Stimulated activated CD8-positive, alpha-beta memory T cell treated with anti-CD3 and anti-CD28 coated beads, Interleukin-15, amount 100 ng/mL, for 24 hours (primary cell): ENCODE results near the gene ZFAND4.
A peak's percentile ranks its signal among the peaks of the same experiment; 100 is the strongest.
"Not testable (repeated sequence)": the region's sequence is repeated elsewhere in the genome, so short reads cannot be mapped to it uniquely, and the experiment has no call there.

Experiments used
- DNase-seq: peaks from one replicate; pipeline ENCODE4 v3.0.0-alpha.2; 2020; ENCODE audit warnings: low read depth

Gene ZFAND4

DNA sequence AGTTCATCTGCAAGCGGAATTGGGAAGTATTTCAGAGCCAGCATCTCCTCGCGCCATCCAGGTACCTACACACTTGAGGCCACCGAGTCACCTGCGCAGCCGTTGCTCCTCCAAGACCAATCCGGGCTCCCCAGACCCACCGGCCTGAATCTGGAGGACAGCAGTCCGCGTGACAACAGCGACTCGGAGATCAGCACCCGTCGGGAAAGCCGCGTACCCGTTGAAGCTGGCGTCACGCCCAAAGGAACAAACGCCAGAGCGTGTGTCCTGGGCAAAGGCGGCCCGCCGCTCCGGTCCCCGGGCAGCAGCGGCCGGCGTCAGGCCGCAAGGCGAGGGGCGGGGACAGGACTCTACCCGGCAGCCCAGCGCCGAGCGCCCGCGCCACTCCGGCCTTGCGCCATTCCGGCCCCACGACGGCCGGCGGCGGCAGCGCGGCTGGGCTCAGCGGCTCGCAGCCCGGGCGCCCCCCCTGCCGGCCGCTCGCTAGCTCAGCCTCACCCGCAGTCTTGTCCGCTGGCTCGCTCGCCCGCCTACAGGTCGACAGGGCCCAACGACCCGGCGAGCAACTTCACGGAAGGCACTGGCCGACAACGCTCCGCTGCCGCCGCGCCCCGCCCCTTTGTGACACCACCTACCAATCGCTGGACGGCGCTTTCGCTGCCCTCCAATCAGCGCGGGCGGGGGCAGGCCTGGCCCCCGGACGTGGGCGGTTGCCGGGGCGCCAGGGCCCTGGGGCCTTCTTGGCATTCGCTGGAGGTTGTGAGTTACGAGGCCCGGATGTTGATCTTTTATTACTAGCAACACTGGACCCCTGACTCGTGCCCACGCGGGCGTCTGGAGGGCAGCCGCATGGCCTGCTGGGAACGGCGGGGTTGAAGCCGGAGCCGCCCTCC, at the start of gene ZFAND4:
Gene ZFAND4, minus strand, starts transcription at position 592 of the 893 bp plus-strand sequence. CDS start 9,047 bp downstream, outside the sequence.
- peak; percentile 70 for DNase-seq

- not testable (repeated sequence) for DNase-seq
These were observed 48.9 kb upstream of the ZFAND4 start for GRCh38 chr10:45721503-45721902.

GRCh38 chr10:45717642-45718041, 45.1 kb upstream of the ZFAND4 start:
- DNase-seq, result not testable (repeated sequence)

GRCh38 chr10:45717053-45717452, 44.5 kb upstream of the ZFAND4 start:
- DNase-seq, result not testable (repeated sequence)

- not testable (repeated sequence) for DNase-seq
These were observed 38.7 kb upstream of the ZFAND4 start for GRCh38 chr10:45711223-45711622.

- DNase-seq, result not testable (repeated sequence)
These were observed 37.7 kb upstream of the ZFAND4 start for GRCh38 chr10:45710200-45710796.

DNA sequence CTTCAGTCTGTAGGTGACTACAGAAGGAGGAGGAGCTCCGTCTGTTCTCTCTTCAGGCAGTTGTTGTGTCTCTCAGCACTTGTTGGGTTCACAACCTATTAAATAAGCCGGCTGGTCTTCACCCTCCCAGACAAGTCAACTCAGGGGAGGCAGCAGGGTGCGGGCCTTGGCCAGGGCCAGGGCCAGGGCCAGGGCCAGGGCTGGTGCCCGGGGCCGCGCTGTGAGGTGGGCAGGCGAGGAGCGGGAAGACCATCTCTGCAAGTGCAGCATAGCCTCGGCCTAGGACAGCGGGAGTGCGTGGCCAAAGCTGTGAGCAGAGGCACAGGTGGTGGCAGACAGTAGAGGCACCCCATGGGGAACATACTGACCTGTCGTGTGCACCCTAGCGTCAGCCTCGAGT, 5.9 kb upstream of the ZFAND4 start:
- not testable (repeated sequence) for DNase-seq

DNA sequence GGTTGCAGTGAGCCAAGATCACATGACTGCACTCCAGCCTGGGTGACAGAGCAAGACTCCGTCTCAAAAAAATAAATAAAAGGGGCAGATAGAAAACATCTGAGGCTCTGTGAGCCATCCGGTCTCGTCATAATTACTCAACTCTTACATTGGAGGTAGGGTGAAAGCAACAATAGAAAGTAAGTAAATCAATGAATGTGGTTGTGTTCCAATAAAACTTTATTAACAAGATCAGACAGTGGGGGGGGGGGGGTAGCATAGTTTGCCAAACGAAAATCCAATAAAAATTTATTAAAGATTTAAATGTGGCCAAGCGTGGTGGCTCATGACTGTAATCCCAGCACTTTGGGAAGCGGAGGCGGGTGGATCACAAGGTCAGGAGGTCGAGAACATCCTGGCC, 2.8 kb upstream of the ZFAND4 start:
- no peak for DNase-seq

GRCh38 chr10:45673074-45673648, 589 bp upstream of the ZFAND4 start:
- no peak for DNase-seq

GRCh38 chr10:45671300-45671699, 1.3 kb downstream of the ZFAND4 start:
- not testable (repeated sequence) for DNase-seq

DNA sequence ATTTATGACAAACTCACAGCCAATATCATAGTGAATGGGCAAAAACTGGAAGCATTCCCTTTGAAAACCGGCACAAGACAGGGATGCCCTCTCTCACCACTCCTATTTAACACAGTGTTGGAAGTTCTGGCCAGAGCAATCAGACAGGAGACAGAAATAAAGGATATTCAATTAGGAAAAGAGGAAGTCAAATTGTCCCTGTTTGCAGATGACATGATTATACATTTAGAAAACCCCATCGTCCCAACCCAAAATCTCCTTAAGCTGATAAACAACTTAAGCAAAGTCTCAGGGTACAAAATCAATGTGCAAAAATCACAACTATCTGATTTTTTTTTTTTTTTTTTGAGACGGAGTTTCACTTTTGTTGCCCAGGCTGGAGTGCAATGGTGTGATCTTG, 2.7 kb downstream of the ZFAND4 start:
- DNase-seq, result not testable (repeated sequence)

DNA sequence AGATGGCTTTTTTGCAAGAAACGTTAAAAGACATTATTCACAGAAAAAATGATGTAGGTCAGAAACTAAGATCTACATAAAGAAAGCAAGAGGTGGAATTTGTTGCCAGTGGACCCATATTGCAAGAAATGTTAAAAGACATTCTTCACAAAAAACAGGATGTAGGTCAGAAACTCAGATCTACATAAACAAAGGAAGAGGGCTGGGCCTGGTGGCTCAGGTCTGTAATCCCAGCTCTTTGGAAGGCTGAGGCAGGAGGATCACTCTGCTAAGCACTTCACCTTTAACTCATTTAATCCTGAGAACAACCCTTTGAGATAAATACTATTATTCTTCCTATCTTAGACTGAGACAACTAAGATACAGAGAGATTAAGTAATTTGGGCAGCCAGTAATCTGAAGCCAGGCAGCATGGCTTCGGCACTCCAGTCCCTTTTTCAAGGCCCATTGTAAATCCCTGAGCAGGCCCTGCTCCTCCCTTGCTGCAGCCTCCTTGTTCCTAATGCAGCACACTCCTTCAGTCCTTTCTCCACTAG, 11.6 kb downstream of the ZFAND4 start:
- DNase-seq, result no peak

DNA sequence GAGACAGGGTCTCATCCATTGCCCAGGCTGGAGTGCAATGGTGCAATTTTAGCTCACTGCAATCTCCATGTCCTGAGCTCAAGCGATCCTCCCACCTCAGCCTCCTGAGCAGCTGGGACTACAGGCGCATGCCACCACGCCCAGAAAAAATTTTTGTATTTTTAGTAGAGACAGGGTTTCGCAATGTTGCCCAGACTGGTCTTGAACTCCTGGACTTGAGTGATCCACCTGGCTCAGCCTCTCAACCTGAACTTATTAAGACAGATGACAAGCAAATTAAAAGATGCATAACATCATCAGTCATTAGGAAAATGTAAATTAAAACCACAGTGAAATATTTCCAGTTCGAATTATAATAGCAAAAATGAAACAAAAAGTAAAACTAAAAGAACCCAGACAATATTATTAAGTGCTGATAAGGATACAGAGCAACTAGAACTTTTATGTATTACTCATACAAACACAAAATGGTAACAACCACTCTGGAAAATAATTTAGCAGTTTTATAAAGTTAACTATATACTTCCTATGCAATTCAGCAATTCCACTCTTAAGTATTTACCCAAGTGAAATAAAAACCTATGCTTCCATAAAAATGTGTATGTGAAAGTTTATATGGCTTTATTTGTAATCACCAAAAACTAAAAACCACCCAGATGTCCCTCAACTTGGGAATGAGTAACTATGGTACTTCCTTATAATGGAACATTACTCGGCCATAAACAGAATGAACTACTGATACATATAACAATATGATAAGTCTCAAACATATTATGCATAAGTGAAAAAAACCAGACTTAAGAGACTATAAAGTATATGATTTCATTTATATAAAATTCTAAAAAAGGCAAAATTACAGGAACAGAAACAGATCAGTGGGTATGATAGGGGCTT, 15.3 kb downstream of the ZFAND4 start:
- no peak for DNase-seq

DNA sequence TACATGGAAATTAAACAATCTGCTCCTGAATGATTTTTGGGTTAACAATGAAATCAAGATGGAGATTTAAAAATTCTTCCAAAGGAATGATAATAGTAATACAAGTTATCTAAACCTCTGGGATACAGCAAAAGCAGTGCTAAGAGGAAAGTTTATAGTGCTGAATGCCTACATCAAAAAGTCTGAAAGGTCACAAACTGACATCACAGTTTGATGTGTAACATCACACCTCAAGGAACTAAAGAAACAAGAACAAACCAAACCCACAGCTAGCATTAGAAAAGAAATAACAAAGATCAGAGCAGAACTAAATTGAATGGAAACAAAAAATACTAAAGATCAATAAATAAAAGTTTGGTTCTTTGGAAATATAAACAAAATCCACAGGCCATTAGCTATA, 17.4 kb downstream of the ZFAND4 start:
- DNase-seq, result no peak

DNA sequence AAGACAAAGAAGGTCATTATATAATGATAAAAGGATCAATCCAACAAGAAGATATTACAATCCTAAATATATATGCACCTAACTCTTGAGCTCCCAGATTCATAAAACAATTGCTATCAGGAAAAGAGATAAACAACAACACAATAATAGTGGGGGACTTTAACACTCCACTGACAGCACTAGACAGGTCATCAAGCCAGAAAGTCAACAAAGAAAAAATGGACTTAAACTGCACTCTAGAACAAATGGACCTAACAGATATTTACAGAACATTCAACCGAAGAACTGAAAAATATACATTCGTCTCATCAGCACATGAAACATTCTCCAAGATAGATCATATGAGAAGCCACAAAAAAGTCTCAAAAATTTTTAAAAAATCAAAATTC, 17.8 kb downstream of the ZFAND4 start:
- not testable (repeated sequence) for DNase-seq

GRCh38 chr10:45653454-45653853, 19.1 kb downstream of the ZFAND4 start:
- DNase-seq, result no peak

GRCh38 chr10:45652511-45652910, 20.1 kb downstream of the ZFAND4 start:
- DNase-seq, result no peak

- no peak for DNase-seq
These were observed 23.3 kb downstream of the ZFAND4 start for GRCh38 chr10:45649296-45649695.

DNA sequence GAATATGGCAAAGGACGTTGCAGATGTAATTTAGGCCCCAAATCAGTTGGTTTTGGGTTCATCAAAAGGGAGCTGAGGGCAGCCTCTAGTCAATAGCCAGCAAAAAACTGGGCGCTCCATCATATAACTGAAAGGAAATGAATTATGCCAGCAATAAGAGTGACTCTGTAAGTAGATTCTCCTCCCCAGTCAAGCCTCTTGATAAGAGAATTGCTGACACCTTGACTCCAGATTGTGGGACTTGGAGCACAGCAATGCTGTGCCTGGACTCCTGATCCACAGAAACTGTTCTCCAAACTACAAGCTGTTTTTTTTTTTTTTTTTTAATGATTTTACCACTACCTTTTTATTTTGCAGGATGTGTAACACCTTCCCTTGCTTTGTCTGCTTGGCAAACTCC, 25.5 kb downstream of the ZFAND4 start:
- no peak for DNase-seq

DNA sequence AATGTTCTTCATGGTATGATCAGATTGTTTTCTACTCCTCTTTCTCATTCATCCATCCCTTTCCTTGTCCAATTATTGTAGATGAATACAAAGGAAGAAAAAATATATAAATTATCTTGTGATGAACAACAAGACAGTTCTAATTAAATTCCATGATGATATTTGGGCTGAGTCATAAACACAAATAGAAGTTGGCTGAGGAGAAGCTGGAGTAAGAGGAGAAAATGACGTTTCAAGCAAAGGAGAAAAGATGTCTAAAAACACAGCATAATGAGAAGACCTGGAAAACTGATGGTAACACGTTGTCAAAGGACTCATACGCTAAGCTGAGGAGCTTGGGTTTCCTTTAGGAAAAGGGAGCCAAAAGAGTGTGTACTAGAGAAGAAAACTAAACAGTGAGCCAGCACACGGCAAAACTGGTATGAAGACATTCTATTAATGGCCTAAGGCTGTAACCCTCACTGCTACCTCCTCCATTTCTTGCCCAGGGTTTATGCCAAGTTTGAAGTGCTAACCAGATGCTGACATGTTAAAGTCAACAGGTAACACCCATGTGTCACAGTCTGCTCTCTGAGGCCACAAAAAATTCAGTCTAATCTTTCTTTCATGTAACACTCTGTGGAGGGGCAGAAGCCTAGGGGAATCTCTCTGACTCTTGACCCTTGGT, 26.1 kb downstream of the ZFAND4 start:
- no peak for DNase-seq

GRCh38 chr10:45644527-45644926, 28.0 kb downstream of the ZFAND4 start:
- DNase-seq, result no peak
